ENCODE results near the gene UCK1. TPM values are rescaled to one million over a fixed set of nuclear protein-coding genes. Genes with fewer than 3 reads are reported as not detected.

Gene UCK1
- total and polyA plus RNA-seq, 2 of the 8 experiments (the other 6 are each of a cell fraction or from before 2014, with no cell fraction given) = 35.1 to 42.0 TPM

GRCh38 chr9:131480258-131480657 lies 50.8 kb downstream of the UCK1 start:
- Histone ChIP-seq H2AK5ac (ENCODE audit: low read depth, low read length) (no peak overlapping the region), H3K56ac (replicated peaks; ENCODE audit: insufficient read length, low read depth, low read length) (no peak overlapping the region), H3K27ac (ENCODE audit: low read depth, low read length) (no peak overlapping the region), H2BK15ac (ENCODE audit: low read length) (no peak overlapping the region), H2BK20ac (ENCODE audit: low read length) (no peak overlapping the region), H4K8ac (ENCODE audit: extremely low read depth, insufficient read depth, low read length) (no peak overlapping the region; the same call in 1 of the 2 replicates), H3K4me3 (ENCODE audit: extremely low read depth in 1 of 4, insufficient read depth in 2 of 4, low read depth in 3 of 4, low read length in 4 of 4) (no peak overlapping the region), H3K36me3 (ENCODE audit: control insufficient read depth in 2 of 4, insufficient read depth in 4 of 4, low read length in 3 of 4) (peaks cover 69 to 95% (median 88%) of the 10 kb centered on the region in 4 experiments), H3K79me1 (ENCODE audit: low read depth, low read length) (peaks cover 10% of the 10 kb centered on the region; the same call in 1 of the 2 replicates), H3K27me3 (replicated peaks in 1 of 4; ENCODE audit: control insufficient read depth in 3 of 4, extremely low read depth in 1 of 4, insufficient read depth in 3 of 4, low read length in 3 of 4) (no peaks in the 10 kb centered on the region), H3K14ac (ENCODE audit: insufficient read length) (no peak overlapping the region), H4K5ac (ENCODE audit: insufficient read length, low read depth, low read length) (no peak overlapping the region), H3K4ac (replicated peaks; ENCODE audit: insufficient read length, low read depth, low read length) (no peak overlapping the region), H3K23ac (ENCODE audit: insufficient read length) (no peak overlapping the region), H3K18ac (ENCODE audit: extremely low read depth, low read length) (no peak overlapping the region), H4K91ac (replicated peaks; ENCODE audit: insufficient read length, low read length) (no peak overlapping the region), H3K23me2 (ENCODE audit: low read depth, low read length) (no peaks in the 10 kb centered on the region), H3K9me3 (ENCODE audit: insufficient read depth in 2 of 2, low read depth in 1 of 2, low read length in 1 of 2) (no peaks in the 10 kb centered on the region), H4K20me1 (replicated peaks in 1 of 2; ENCODE audit: control insufficient read depth in 1 of 2, insufficient read depth in 2 of 2, low read length in 2 of 2) (peaks cover 2 to 29% of the 10 kb centered on the region in 2 experiments), H2AFZ (ENCODE audit: low read length) (no peak overlapping the region), H2BK120ac (replicated peaks; ENCODE audit: low read depth, low read length) (no peak overlapping the region), H2BK5ac (ENCODE audit: low read depth, low read length) (no peak overlapping the region), H3K4me2 (ENCODE audit: insufficient read depth in 1 of 2, low read depth in 2 of 2, low read length in 2 of 2) (no peak overlapping the region), H3K79me2 (ENCODE audit: control insufficient read depth in 1 of 2, insufficient read depth in 2 of 2, low read length in 2 of 2) (peaks cover 0 to 17% of the 10 kb centered on the region in 2 experiments; a peak in 1 of 4 replicates), H3K9ac (replicated peaks in 1 of 4; ENCODE audit: extremely low read depth in 1 of 4, low read depth in 3 of 4, low read length in 3 of 4) (no peak overlapping the region), H3K4me1 (replicated peaks in 1 of 4; ENCODE audit: control insufficient read depth in 3 of 4, insufficient read depth in 4 of 4, low read length in 3 of 4) (no peaks in the 10 kb centered on the region), H2BK12ac (ENCODE audit: low read depth, low read length) (no peak overlapping the region)
- CTCF ChIA-PET (ENCODE audit: partially characterized antibody) = interaction anchor here (0.7 to 3.1 kb wide), 10 partner anchors 10 to 113 kb away, joined by 3 to 9 read pairs (median 4); no protein-coding TSS in a partner anchor
- POLR2A ChIA-PET (ENCODE audit: partially characterized antibody) = interaction anchor here (1.2 to 1.5 kb wide), 2 partner anchors 12 to 43 kb away, joined by 3 to 4 read pairs; no protein-coding TSS in a partner anchor
- DNase-seq (ENCODE audit: low read depth in 1 of 2, low spot score in 2 of 2) (no peak), FAIRE-seq (no peak)
- TF ChIP-seq EP300 (IDR thresholded peaks at IDR 0.05; ENCODE audit: borderline replicate concordance in 1 of 2, low read depth in 2 of 2, low read length in 2 of 2) (no peak), SIN3A (conservative IDR thresholded peaks at IDR 0.05 in 1 of 2, IDR thresholded peaks at IDR 0.05 in 1 of 2; ENCODE audit: low read depth in 1 of 2, low read length in 2 of 2) (no peak), CBX5 (IDR thresholded peaks at IDR 0.05; ENCODE audit: low read depth, low read length) (no peak), CEBPB (IDR thresholded peaks at IDR 0.05; ENCODE audit: low read depth, low read length) (no peak), ZNF274 (IDR thresholded peaks at IDR 0.05; ENCODE audit: borderline replicate concordance, extremely low read depth, low read length) (no peak), SP2 (IDR thresholded peaks at IDR 0.05; ENCODE audit: low read length) (no peak)
- TF ChIP-seq, protein P1, sequence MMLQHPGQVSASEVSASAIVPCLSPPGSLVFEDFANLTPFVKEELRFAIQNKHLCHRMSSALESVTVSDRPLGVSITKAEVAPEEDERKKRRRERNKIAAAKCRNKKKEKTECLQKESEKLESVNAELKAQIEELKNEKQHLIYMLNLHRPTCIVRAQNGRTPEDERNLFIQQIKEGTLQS (IDR thresholded peaks at IDR 0.05; ENCODE audit: insufficient read depth, low read depth, low read length) = no peak
- 95% methylated on average over 1 of the region's 1 CpG; no CpG with 5 or more reads in 1 of the 2 experiments for WGBS, 2 experiments (ENCODE audit: extremely low coverage in 1 of 2, insufficient coverage in 1 of 2, insufficient read length in 1 of 2, insufficient replicate concordance in 2 of 2, low coverage in 1 of 2, low lambda C conversion rate in 2 of 2, missing lambda C conversion rate in 1 of 2)

Data from H1 (cell line).